OCI-LY1 (cell line): Measurements from ENCODE around the gene BCL2L15.

Experiments used
- H2AFZ ChIP-seq: fragments of 200-600 bp; sonication (generic), shearing (Covaris generic); 2 replicates; pipeline ENCODE4 v1.6.0; 2014; ENCODE audit warnings: antibody characterized with exemption, mild to moderate bottlenecking, low read length
- H3F3A ChIP-seq: fragments of 200-600 bp; sonication (generic), shearing (Covaris generic); 2 replicates; pipeline ENCODE4 v1.6.0; 2014; ENCODE audit warnings: mild to moderate bottlenecking, antibody characterized with exemption, low read length, moderate library complexity; ENCODE audit not compliant: insufficient read depth
- H3K27ac ChIP-seq: fragments of 200-600 bp; sonication (generic); 2 replicates; pipeline ENCODE4 v1.5.1; 2014; ENCODE audit warnings: low read length, mixed run types, mild to moderate bottlenecking, low read depth; ENCODE audit not compliant: poor library complexity, severe bottlenecking
- H3K27me3 ChIP-seq: fragments of 200-600 bp; sonication (generic); 2 replicates; pipeline ENCODE4 v1.6.0; 2014; ENCODE audit warnings: antibody characterized with exemption, mild to moderate bottlenecking, low read length, moderate library complexity; ENCODE audit not compliant: insufficient read depth
- H3K36me3 ChIP-seq: fragments of 200-600 bp; sonication (generic); 2 replicates; pipeline ENCODE4 v1.6.1; 2014; ENCODE audit warnings: mild to moderate bottlenecking, antibody characterized with exemption, low read length, moderate library complexity, mixed read lengths; ENCODE audit not compliant: insufficient read depth
- H3K4me1 ChIP-seq: fragments of 200-600 bp; sonication (generic); 2 replicates; pipeline ENCODE4 v1.5.1; 2014; ENCODE audit warnings: mild to moderate bottlenecking, low read length, moderate library complexity; ENCODE audit not compliant: insufficient read depth, severe bottlenecking
- H3K4me2 ChIP-seq: fragments of 200-600 bp; sonication (generic), shearing (Covaris generic); 2 replicates; pipeline ENCODE4 v1.6.1; 2014; ENCODE audit warnings: low read length
- H3K4me3 ChIP-seq: fragments of 200-600 bp; sonication (generic); 2 replicates; pipeline ENCODE4 v1.5.1; 2014; ENCODE audit warnings: low read length, low read depth, mild to moderate bottlenecking, mixed read lengths; ENCODE audit not compliant: poor library complexity, severe bottlenecking
- H3K79me2 ChIP-seq: fragments of 200-600 bp; shearing (Covaris generic); 2 replicates; pipeline ENCODE4 v1.6.1; 2016; ENCODE audit warnings: mixed run types, low read length, mixed read lengths; ENCODE audit not compliant: insufficient read depth
- H3K9ac ChIP-seq: fragments of 200-600 bp; sonication (generic), shearing (Covaris generic); 2 replicates; pipeline ENCODE4 v1.6.1; 2014; ENCODE audit warnings: mild to moderate bottlenecking, low read length, mixed read lengths
- H3K9me2 ChIP-seq: fragments of 200-600 bp; sonication (generic), shearing (Covaris generic); 2 replicates; pipeline ENCODE4 v1.6.1; 2014; ENCODE audit warnings: low read depth, mild to moderate bottlenecking, low read length, mixed read lengths
- H3K9me3 ChIP-seq: fragments of 200-600 bp; shearing (Covaris generic); 2 replicates; pipeline ENCODE4 v1.6.1; 2014; ENCODE audit warnings: low read length, mixed read lengths
- H4K20me1 ChIP-seq: fragments of 200-600 bp; sonication (generic), shearing (Covaris generic); 2 replicates; pipeline ENCODE4 v1.6.0; 2016; ENCODE audit warnings: mild to moderate bottlenecking, low read length; ENCODE audit not compliant: insufficient read depth
- EZH2 ChIP-seq: fragments of 200-600 bp; sonication (generic), shearing (Covaris generic); IDR thresholded peaks from 2 replicates; pipeline ENCODE4 v1.8.0; 2017; ENCODE audit warnings: borderline replicate concordance, mixed run types, mild to moderate bottlenecking, antibody characterized with exemption, low read length, moderate library complexity, mixed read lengths
- TF ChIP-seq, protein P1 (sequence below): fragments of 200-600 bp; sonication (generic), shearing (Covaris generic); IDR thresholded peaks from 2 replicates; pipeline ENCODE4 v1.5.1; 2017; ENCODE audit warnings: mild to moderate bottlenecking, antibody characterized with exemption, low read length, moderate library complexity, mixed read lengths

BCL2L15 gene

GRCh38 chr1:113931451-113931851 lies 44.1 kb upstream of the BCL2L15 start:
- Histone ChIP-seq H3K27ac (peak overlapping the region; percentile 88), H3K4me3 (peak overlapping the region; percentile 99), H3K79me2 (peaks cover 64% of the 10 kb centered on the region), H3K9me3 (no peaks in the 10 kb centered on the region), H3K4me2 (peak overlapping the region; percentile 98), H3K4me1 (peaks cover 65% of the 10 kb centered on the region), H3F3A (no peaks in the 10 kb centered on the region), H4K20me1 (no peaks in the 10 kb centered on the region), H3K9ac (peak overlapping the region; percentile 92), H3K36me3 (peaks cover 5% of the 10 kb centered on the region; the same call in 1 of the 2 replicates), H3K27me3 (no peaks in the 10 kb centered on the region), H2AFZ (no peak overlapping the region), H3K9me2 (no peaks in the 10 kb centered on the region)
- TF ChIP-seq EZH2 = no peak

DNA sequence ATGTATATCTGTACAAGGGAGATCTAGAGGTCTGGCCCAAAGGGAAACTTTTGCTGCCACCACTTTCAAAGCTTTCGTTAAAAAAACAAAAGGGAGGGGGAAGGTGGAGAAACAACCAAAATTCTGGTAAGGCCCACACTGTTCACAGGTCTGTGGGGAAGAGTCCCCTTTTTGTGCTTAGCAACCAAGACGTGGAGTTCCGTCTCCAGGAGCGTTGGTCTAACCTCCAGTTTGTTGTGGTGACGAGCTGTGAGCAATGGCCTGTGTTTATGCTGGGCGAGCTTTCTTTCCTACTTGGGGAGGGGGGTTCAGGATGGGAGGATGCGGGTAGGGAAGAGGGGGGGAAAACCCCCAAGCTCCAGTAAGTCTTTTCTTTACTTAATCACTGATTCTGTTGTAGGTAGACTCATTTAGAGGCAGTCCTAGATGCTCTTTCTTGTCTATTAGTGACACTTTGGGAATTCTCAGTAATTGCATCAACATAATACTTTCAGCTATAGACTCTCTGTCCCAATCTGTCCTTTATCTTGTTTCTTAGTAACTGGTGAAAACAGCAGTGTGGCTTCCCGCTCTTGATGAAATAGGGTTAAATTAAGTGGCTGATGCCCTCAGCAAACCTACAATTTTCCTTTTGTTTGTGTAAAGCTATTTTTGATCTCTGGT lies 43.2 kb upstream of the BCL2L15 start:
- Histone ChIP-seq H3K4me1 (peaks cover 57% of the 10 kb centered on the region), H3K27ac (peak overlapping the region; percentile 88), H3K36me3 (peaks cover 5% of the 10 kb centered on the region; the same call in 1 of the 2 replicates), H3K4me3 (peak overlapping the region; percentile 99), H3K9me3 (no peaks in the 10 kb centered on the region), H3K9me2 (no peaks in the 10 kb centered on the region), H3F3A (no peaks in the 10 kb centered on the region), H3K79me2 (peaks cover 56% of the 10 kb centered on the region), H2AFZ (no peak overlapping the region), H3K4me2 (peak overlapping the region; percentile 98), H3K9ac (peak overlapping the region; percentile 92), H4K20me1 (no peaks in the 10 kb centered on the region), H3K27me3 (no peaks in the 10 kb centered on the region)
- no peak for TF ChIP-seq EZH2
- TF ChIP-seq, protein P1, sequence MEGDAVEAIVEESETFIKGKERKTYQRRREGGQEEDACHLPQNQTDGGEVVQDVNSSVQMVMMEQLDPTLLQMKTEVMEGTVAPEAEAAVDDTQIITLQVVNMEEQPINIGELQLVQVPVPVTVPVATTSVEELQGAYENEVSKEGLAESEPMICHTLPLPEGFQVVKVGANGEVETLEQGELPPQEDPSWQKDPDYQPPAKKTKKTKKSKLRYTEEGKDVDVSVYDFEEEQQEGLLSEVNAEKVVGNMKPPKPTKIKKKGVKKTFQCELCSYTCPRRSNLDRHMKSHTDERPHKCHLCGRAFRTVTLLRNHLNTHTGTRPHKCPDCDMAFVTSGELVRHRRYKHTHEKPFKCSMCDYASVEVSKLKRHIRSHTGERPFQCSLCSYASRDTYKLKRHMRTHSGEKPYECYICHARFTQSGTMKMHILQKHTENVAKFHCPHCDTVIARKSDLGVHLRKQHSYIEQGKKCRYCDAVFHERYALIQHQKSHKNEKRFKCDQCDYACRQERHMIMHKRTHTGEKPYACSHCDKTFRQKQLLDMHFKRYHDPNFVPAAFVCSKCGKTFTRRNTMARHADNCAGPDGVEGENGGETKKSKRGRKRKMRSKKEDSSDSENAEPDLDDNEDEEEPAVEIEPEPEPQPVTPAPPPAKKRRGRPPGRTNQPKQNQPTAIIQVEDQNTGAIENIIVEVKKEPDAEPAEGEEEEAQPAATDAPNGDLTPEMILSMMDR = no peak

DNA sequence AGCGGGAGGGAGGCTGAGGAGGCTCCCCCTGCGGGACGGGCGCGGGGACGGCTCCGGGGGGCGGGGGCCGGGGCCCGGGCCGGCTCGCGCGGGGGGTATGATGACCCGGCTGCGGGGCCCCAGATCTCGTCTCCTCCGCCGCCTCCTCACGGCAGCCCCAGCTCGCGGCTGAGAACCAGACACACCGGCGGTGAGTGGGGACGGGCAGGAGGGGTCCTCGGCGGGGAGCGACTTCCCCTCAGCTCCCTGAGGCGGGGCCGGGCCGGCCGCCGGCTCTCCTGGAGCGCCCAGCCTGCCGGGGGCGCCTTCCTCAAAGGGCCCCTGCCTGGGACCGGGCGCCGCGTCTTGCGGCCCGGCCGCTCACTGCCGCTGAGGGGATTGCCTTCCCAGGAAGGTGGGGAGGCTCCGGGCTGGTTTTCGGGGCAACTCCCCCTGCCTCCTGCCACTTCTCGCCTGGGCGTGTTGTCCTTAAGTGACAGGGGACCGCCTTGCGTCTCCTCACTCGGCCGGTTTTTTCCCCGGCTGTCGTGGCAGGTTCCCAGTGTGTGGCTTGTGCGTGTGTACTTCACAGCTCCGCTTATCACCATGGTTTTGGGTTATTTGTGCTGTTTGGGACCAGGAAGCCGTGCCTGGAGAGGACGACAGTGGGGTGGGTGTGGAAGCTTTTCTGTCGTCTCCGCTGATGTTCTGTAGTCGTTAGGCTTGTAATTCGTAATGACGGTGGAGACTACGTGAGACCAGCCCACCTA lies 42.5 kb upstream of the BCL2L15 start:
- H3F3A ChIP-seq = no peaks in the 10 kb centered on the region
- H3K4me3 ChIP-seq = peak overlapping the region; percentile 99
- no peak overlapping the region for H2AFZ ChIP-seq
- peaks cover under 1% of the 10 kb centered on the region; the same call in 1 of the 2 replicates for H3K36me3 ChIP-seq
- no peaks in the 10 kb centered on the region for H3K9me3 ChIP-seq
- no peaks in the 10 kb centered on the region for H3K27me3 ChIP-seq
- H3K79me2 ChIP-seq = peaks cover 49% of the 10 kb centered on the region
- peak overlapping the region; percentile 98 for H3K4me2 ChIP-seq
- H3K9ac ChIP-seq = peak overlapping the region; percentile 92
- no peaks in the 10 kb centered on the region for H3K9me2 ChIP-seq
- no peaks in the 10 kb centered on the region for H4K20me1 ChIP-seq
- peak overlapping the region; percentile 88 for H3K27ac ChIP-seq
- TF ChIP-seq, protein P1 = peak; percentile 35; the same call in 1 of the 2 replicates
- TF ChIP-seq EZH2 = no peak
- peaks cover 56% of the 10 kb centered on the region for H3K4me1 ChIP-seq
